ENCODE results near the gene ACD.

Gene ACD

GRCh38 chr16:67701420-67701819 lies 41.4 kb upstream of the ACD start:
- Histone ChIP-seq H2BK5ac (ENCODE audit: low read depth, low read length, poor library complexity) (no peak overlapping the region), H2BK12ac (ENCODE audit: low read length) (no peak overlapping the region), H2AK5ac (ENCODE audit: low read length) (no peak overlapping the region), H3K36me3 (ENCODE audit: control insufficient read depth in 1 of 2, insufficient read depth in 2 of 2, low read length in 2 of 2) (peaks cover 2 to 3% of the 10 kb centered on the region in 2 experiments), H4K8ac (ENCODE audit: low read depth, low read length) (no peak overlapping the region), H3K79me1 (ENCODE audit: low read length) (peaks cover 2% of the 10 kb centered on the region), H4K91ac (ENCODE audit: low read depth, low read length) (no peak overlapping the region), H3K79me2 (ENCODE audit: control insufficient read depth, insufficient read depth, low read length, poor library complexity) (no peaks in the 10 kb centered on the region), H3K4ac (ENCODE audit: low read depth, low read length) (no peak overlapping the region), H2AFZ (ENCODE audit: insufficient read depth, low read length, poor library complexity) (no peak overlapping the region), H3K9ac (ENCODE audit: low read length) (no peak overlapping the region), H2BK120ac (ENCODE audit: insufficient read depth, low read length, poor library complexity) (no peak overlapping the region), H4K12ac (ENCODE audit: low read depth, low read length) (no peak overlapping the region), H3K27me3 (ENCODE audit: insufficient read depth, low read length) (no peaks in the 10 kb centered on the region), H3K23ac (ENCODE audit: low read length) (no peak overlapping the region), H3K4me3 (ENCODE audit: low read depth, low read length) (no peak overlapping the region), H3K4me2 (ENCODE audit: low read length) (no peak overlapping the region), H3K14ac (ENCODE audit: low read length) (no peak overlapping the region), H3K4me1 (ENCODE audit: control insufficient read depth in 1 of 2, insufficient read depth in 2 of 2, low read length in 2 of 2) (peaks cover 11 to 13% of the 10 kb centered on the region in 2 experiments), H3K18ac (ENCODE audit: low read length) (no peak overlapping the region), H3K27ac (ENCODE audit: low read depth, low read length) (no peak overlapping the region), H3K9me3 (ENCODE audit: insufficient read depth, low read depth, low read length) (peaks cover 3% of the 10 kb centered on the region)
- WGBS (ENCODE audit: extremely low coverage, insufficient coverage, insufficient read length) = no CpG with 5 or more reads among the region's 1 CpG
- DNase-seq = no peak

- H2BK5ac ChIP-seq (ENCODE audit: low read depth, low read length, poor library complexity) = no peak overlapping the region
- H4K12ac ChIP-seq (ENCODE audit: low read depth, low read length) = no peak overlapping the region
- H3K23ac ChIP-seq (ENCODE audit: low read length) = no peak overlapping the region
- H3K4me1 ChIP-seq (ENCODE audit: control insufficient read depth in 1 of 2, insufficient read depth in 2 of 2, low read length in 2 of 2) = peaks cover 11 to 13% of the 10 kb centered on the region in 2 experiments
- no peak overlapping the region for H2AK5ac ChIP-seq (ENCODE audit: low read length)
- no peak overlapping the region for H2AFZ ChIP-seq (ENCODE audit: insufficient read depth, low read length, poor library complexity)
- WGBS (ENCODE audit: extremely low coverage, insufficient coverage, insufficient read length) = no CpG with 5 or more reads among the region's 7 CpGs
- no peak overlapping the region for H3K14ac ChIP-seq (ENCODE audit: low read length)
- H3K9ac ChIP-seq (ENCODE audit: low read length) = no peak overlapping the region
- peaks cover 3% of the 10 kb centered on the region for H3K9me3 ChIP-seq (ENCODE audit: insufficient read depth, low read depth, low read length)
- H2BK120ac ChIP-seq (ENCODE audit: insufficient read depth, low read length, poor library complexity) = no peak overlapping the region
- H3K4me3 ChIP-seq (ENCODE audit: low read depth, low read length) = no peak overlapping the region
- peaks cover 2% of the 10 kb centered on the region for H3K79me1 ChIP-seq (ENCODE audit: low read length)
- no peak overlapping the region for H3K27ac ChIP-seq (ENCODE audit: low read depth, low read length)
- no peak overlapping the region for H4K91ac ChIP-seq (ENCODE audit: low read depth, low read length)
- peaks cover 2 to 3% of the 10 kb centered on the region in 2 experiments for H3K36me3 ChIP-seq (ENCODE audit: control insufficient read depth in 1 of 2, insufficient read depth in 2 of 2, low read length in 2 of 2)
- H3K27me3 ChIP-seq (ENCODE audit: insufficient read depth, low read length) = no peaks in the 10 kb centered on the region
- no peak overlapping the region for H2BK12ac ChIP-seq (ENCODE audit: low read length)
- H3K79me2 ChIP-seq (ENCODE audit: control insufficient read depth, insufficient read depth, low read length, poor library complexity) = no peaks in the 10 kb centered on the region
- no peak overlapping the region for H3K18ac ChIP-seq (ENCODE audit: low read length)
- DNase-seq = peak; percentile 70 to 81
- no peak overlapping the region for H4K8ac ChIP-seq (ENCODE audit: low read depth, low read length)
- no peak overlapping the region for H3K4ac ChIP-seq (ENCODE audit: low read depth, low read length)
- no peak overlapping the region for H3K4me2 ChIP-seq (ENCODE audit: low read length)
Observed at GRCh38 chr16:67699265-67699664, 39.2 kb upstream of the ACD start.

- WGBS (ENCODE audit: extremely low coverage, insufficient coverage, insufficient read length) = no CpG with 5 or more reads among the region's 4 CpGs
- no peak overlapping the region for H2BK5ac ChIP-seq (ENCODE audit: low read depth, low read length, poor library complexity)
- no peaks in the 10 kb centered on the region for H3K79me2 ChIP-seq (ENCODE audit: control insufficient read depth, insufficient read depth, low read length, poor library complexity)
- peak overlapping the region; percentile 45 for H3K27ac ChIP-seq (ENCODE audit: low read depth, low read length)
- no peak overlapping the region for H3K14ac ChIP-seq (ENCODE audit: low read length)
- DNase-seq = peak; percentile 87 to 91
- peak overlapping the region; percentile 39 for H4K91ac ChIP-seq (ENCODE audit: low read depth, low read length)
- no peak overlapping the region for H3K23ac ChIP-seq (ENCODE audit: low read length)
- no peak overlapping the region for H3K4me2 ChIP-seq (ENCODE audit: low read length)
- peaks cover 2% of the 10 kb centered on the region for H3K79me1 ChIP-seq (ENCODE audit: low read length)
- no peaks in the 10 kb centered on the region for H3K27me3 ChIP-seq (ENCODE audit: insufficient read depth, low read length)
- H2BK12ac ChIP-seq (ENCODE audit: low read length) = peak overlapping the region; percentile 39
- peak overlapping the region; percentile 7 for H4K8ac ChIP-seq (ENCODE audit: low read depth, low read length)
- peaks cover 3% of the 10 kb centered on the region for H3K9me3 ChIP-seq (ENCODE audit: insufficient read depth, low read depth, low read length)
- no peak overlapping the region for H3K4ac ChIP-seq (ENCODE audit: low read depth, low read length)
- H3K4me3 ChIP-seq (ENCODE audit: low read depth, low read length) = no peak overlapping the region
- H3K36me3 ChIP-seq (ENCODE audit: control insufficient read depth in 1 of 2, insufficient read depth in 2 of 2, low read length in 2 of 2) = peaks cover 2 to 3% of the 10 kb centered on the region in 2 experiments
- H2AFZ ChIP-seq (ENCODE audit: insufficient read depth, low read length, poor library complexity) = no peak overlapping the region
- H3K9ac ChIP-seq (ENCODE audit: low read length) = no peak overlapping the region
- peak overlapping the region; percentile 33 for H3K18ac ChIP-seq (ENCODE audit: low read length)
- H2BK120ac ChIP-seq (ENCODE audit: insufficient read depth, low read length, poor library complexity) = no peak overlapping the region
- H2AK5ac ChIP-seq (ENCODE audit: low read length) = no peak overlapping the region
- no peak overlapping the region for H4K12ac ChIP-seq (ENCODE audit: low read depth, low read length)
- peaks cover 11 to 13% of the 10 kb centered on the region in 2 experiments for H3K4me1 ChIP-seq (ENCODE audit: control insufficient read depth in 1 of 2, insufficient read depth in 2 of 2, low read length in 2 of 2)
Observed at GRCh38 chr16:67697422-67698185, 37.5 kb upstream of the ACD start.

- H4K8ac ChIP-seq (ENCODE audit: low read depth, low read length) = no peak overlapping the region
- H3K79me2 ChIP-seq (ENCODE audit: control insufficient read depth, insufficient read depth, low read length, poor library complexity) = no peaks in the 10 kb centered on the region
- no peak overlapping the region for H3K27ac ChIP-seq (ENCODE audit: low read depth, low read length)
- no peak overlapping the region for H3K4me2 ChIP-seq (ENCODE audit: low read length)
- H4K12ac ChIP-seq (ENCODE audit: low read depth, low read length) = no peak overlapping the region
- H2BK12ac ChIP-seq (ENCODE audit: low read length) = no peak overlapping the region
- peaks cover 11 to 13% of the 10 kb centered on the region in 2 experiments for H3K4me1 ChIP-seq (ENCODE audit: control insufficient read depth in 1 of 2, insufficient read depth in 2 of 2, low read length in 2 of 2)
- H2BK120ac ChIP-seq (ENCODE audit: insufficient read depth, low read length, poor library complexity) = no peak overlapping the region
- H3K14ac ChIP-seq (ENCODE audit: low read length) = no peak overlapping the region
- peaks cover 2% of the 10 kb centered on the region for H3K79me1 ChIP-seq (ENCODE audit: low read length)
- DNase-seq = no peak
- H3K23ac ChIP-seq (ENCODE audit: low read length) = no peak overlapping the region
- H3K4me3 ChIP-seq (ENCODE audit: low read depth, low read length) = no peak overlapping the region
- H4K91ac ChIP-seq (ENCODE audit: low read depth, low read length) = no peak overlapping the region
- no peak overlapping the region for H2AK5ac ChIP-seq (ENCODE audit: low read length)
- no peak overlapping the region for H3K4ac ChIP-seq (ENCODE audit: low read depth, low read length)
- H3K27me3 ChIP-seq (ENCODE audit: insufficient read depth, low read length) = no peaks in the 10 kb centered on the region
- H3K9me3 ChIP-seq (ENCODE audit: insufficient read depth, low read depth, low read length) = peaks cover 3% of the 10 kb centered on the region
- no peak overlapping the region for H2AFZ ChIP-seq (ENCODE audit: insufficient read depth, low read length, poor library complexity)
- WGBS (ENCODE audit: extremely low coverage, insufficient coverage, insufficient read length) = no CpG with 5 or more reads among the region's 2 CpGs
- no peak overlapping the region for H2BK5ac ChIP-seq (ENCODE audit: low read depth, low read length, poor library complexity)
- H3K18ac ChIP-seq (ENCODE audit: low read length) = no peak overlapping the region
- peaks cover 0 to 3% of the 10 kb centered on the region in 2 experiments for H3K36me3 ChIP-seq (ENCODE audit: control insufficient read depth in 1 of 2, insufficient read depth in 2 of 2, low read length in 2 of 2)
- no peak overlapping the region for H3K9ac ChIP-seq (ENCODE audit: low read length)
Observed at GRCh38 chr16:67694611-67695010, 34.6 kb upstream of the ACD start.

All from trophoblast cell (in vitro differentiated cells and primary cell).